Erythroblast (primary cell): Measurements from ENCODE around the gene UNCX.
A peak's percentile ranks its signal among the peaks of the same experiment; 100 is the strongest.
"Not testable (repeated sequence)": the region's sequence is repeated elsewhere in the genome, so short reads cannot be mapped to it uniquely, and the experiment has no call there.

ENCODE experiments used
- DNase-seq, 2 experiments: peaks; one replicate each; lab custom pipeline; 2025; lab: John Stamatoyannopoulos, UW
- GATA1 ChIP-seq: IDR thresholded peaks from 2 replicates; pipeline ENCODE4 v1.6.1; 2011; ENCODE audit warnings: low read depth, mild to moderate bottlenecking, control low read depth, low read length, moderate library complexity
- POLR2A ChIP-seq: IDR thresholded peaks from 2 replicates; pipeline ENCODE4 v1.6.1; 2011; ENCODE audit warnings: mild to moderate bottlenecking, low read length

UNCX gene

DNA sequence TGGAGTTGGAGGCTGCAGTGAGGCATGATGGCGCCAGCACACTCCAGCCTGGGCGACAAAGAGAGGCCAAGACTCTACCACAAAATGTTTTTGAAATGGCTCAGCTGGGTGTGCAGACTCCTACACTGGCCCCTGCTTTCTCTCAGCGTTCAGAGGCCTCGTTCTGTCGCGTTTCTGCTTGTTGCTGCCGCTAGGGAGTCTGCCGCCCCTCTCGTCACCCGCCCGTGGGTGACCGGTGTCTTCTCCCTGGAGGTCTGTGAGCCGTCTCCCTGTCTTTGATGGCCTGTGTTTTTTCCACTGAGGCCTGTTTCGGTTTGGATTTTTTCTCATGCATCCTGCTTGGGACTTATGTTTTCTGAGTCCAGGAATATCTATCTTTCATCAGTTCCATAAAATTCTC, 23.6 kb upstream of the UNCX start:
- no peak for DNase-seq
- TF ChIP-seq GATA1 = no peak
- TF ChIP-seq POLR2A = no peak

DNA sequence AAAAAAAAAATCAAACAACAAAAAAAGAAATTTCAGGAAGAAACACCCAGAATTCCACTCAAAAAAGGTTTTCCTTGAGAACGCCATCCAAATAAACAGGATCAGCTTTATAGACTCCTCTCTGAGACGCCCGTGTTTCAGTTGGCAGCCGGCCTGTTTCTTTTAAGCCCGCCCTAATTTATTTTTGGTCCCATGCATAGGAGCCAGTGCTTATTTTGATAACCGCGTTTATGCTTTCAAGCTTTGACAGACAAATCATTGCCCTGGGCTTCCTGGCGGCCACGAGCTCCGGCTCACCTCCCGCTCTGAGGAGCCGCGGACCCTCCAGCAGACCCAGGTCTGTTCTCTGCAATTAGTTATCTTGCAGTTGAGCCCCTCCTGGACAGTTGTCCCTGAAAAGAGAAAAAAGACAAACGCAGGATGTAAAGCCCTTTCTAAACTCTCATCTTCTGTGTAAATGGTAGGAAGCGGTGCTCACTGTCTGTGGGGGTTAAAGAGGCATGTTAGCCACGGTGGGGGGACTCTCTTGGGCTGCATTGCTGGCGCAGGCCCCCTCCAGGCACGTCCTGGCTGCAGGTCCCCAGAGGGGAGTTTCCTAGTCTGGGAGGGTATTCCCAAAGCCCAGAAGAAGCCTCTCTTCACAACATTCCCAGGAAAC, 22.2 kb upstream of the UNCX start:
- DNase-seq = no peak
- no peak for TF ChIP-seq POLR2A
- TF ChIP-seq GATA1 = no peak

DNA sequence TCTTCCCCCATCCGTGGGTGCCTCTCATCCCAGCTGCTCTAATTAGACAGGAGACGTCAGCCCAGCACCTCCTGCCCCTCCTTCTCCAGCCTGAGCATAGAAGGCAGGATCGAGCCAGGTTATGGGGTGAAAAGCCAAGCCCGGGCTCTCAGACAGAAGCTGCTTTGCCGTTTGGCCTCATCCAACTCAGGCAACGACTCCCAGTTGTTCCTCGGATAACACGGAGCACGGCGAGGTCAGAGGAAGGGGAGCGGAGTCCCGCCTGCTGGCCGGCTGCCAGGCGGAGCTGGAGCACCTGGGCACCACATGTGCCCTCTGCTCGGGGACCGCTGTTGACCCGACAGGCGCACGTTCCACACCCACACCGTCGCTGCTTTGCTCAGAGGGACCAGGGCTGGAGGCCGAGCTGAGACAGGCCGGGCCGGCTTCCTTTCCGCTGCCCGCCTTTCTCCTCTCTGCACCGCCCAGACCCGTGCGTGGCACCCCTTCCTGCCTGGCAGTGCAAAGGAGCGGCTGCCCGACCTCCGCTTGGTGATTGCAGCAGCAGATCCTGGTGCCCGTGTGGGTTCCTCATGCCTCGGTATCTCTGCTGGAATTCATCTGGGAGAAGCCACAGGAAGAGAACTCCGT, 21.6 kb upstream of the UNCX start:
- no peak for DNase-seq
- TF ChIP-seq POLR2A (no peak), GATA1 (no peak)

DNA sequence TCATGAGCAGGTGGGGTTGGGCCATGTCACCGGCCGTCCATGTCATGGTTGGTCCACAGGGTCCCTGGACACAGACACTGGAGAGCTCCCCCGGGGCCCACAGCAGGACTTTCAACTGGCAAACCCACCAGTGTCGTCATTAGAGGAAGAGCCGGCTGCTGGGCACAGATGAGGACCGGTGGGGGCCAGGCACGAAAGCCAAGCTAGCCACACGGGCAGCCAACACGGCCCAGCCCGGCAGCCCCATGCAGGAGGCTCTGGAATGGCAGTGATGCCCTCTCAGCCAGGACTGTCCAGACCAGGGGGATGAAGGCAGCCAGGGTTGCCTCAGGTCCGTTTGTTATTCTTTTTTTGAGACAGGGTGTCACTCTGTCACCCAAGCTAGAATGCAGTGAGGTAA, 21.1 kb upstream of the UNCX start:
- TF ChIP-seq POLR2A (no peak), GATA1 (no peak)
- no peak for DNase-seq

DNA sequence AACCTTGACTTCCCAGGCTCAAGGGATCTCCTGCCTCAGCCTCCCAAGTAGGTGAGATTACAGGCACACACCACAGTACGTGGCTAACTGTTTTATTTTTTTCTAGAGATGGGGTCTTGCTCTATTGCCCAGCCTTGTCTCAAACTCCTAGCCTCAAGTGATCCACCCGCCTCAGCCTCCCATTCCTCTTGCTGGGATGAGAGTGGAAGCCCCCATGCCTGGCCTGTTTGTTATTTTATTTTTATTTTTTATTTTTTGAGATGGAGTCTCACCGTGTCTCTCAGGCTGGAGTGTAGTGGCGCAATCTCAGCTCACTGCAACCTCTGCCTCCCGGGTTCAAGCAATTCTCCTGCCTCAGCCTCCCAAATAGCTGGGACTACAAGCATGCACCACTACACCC, 20.6 kb upstream of the UNCX start:
- not testable (repeated sequence) for DNase-seq

DNA sequence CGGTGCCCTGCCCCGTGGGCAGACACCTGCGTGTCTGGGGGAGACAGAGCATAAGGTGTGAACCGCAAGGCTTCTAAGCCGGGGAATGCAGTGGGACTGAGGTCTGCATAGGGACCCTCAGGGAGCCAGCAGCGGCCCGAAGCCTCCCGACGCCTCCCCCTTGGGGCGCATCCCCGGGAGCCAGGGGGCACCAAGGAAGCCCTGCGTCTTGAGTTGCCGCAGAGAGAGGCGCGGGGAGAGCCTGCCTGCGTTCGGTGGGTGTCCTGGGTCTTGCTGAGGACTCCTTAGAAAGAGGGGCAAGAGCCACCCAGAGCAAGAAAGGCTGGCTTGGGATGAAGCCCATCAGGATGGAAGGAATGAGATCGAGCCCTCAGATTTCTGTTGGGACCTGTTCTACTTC, 18.2 kb upstream of the UNCX start:
- no peak for DNase-seq

DNA sequence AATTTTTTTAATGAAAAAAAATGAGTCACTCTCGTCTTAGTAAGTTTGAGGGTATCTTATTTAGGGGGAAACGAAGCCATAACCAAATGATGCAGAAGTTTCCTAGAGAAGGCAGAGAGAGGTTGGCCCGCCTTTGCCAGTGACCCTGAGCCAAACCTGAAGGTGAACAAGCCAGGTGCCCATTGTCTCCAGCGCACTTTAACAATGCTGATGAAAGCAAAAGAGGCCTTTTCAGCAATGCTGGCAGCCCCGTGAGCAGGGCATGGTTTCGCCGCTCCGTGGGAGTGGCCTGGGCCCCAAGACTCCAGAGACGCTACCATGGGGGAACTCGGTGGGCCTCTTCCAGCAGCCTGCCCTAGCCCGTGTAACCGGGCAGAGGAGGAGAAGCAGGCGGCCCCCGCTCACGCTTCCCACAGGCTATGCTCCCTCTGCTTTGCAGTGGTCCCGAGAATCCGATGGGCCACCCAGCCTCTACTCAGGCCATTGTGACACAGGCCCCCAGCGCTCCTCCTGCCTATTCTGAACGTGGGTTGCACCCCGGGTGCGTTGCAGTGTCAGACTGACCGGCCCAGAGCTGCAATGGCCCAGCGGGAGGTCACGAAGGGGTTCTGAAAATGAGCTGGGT, 14.0 kb upstream of the UNCX start:
- TF ChIP-seq POLR2A (no peak), GATA1 (no peak)
- DNase-seq = no peak

More for the DNA sequence above, 18.2 kb upstream of the UNCX start:
- no peak for TF ChIP-seq GATA1
- no peak for TF ChIP-seq POLR2A

DNA sequence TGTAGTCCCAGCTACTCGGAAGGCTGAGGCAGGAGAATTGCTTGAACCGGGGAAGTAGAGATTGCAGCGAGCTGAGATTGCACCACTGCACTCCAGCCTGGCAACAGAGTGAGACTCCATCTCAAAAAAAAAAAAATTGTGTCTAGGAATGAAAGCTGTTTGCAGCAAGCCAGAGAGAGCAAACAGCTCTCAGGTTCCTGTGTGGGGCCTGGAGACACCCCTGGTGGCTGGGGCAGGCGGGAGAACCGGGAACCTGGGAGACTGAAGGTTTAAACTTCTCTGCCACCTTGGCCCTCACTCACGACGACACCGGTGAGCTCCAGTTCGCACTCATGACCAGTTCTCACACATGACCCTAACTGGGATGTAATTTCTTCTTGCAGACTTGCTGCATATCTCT, 13.2 kb upstream of the UNCX start:
- TF ChIP-seq GATA1 (no peak), POLR2A (no peak)
- DNase-seq = no peak

DNA sequence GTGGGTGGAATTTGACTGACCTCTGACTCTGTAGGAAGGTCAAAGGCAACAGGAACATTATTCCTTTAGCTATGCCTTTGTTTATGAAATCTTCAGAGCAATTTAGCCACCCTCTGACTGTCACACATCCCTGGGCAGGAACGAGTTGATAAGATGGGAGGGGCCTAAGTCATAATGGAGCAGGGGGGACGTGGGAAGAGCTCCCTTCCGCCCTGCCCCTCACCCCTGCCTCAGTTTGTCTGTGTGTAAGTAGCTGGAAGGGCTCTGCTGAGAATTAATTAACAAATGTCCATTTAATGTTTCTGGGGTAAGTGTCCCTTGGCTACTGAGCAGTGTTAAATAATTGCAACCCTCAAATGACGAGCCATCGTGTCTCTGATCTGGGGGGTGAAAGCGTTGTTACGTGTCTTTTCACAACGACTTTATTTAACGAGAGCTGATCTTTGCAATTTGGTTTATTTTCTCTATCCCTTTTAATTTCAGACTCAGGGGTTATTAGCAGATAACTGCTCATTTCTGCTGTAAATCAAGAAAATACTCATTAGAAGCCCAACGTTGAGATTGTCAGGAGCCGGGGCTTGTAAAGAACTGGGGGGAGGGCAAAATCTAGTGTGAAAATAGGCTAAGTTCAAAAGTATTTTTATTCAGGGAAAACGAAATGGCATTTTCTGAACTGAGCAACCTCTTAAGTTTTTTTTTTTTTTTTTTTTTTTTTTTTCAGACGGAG, 12.5 kb upstream of the UNCX start:
- TF ChIP-seq GATA1 (no peak), POLR2A (no peak)
- DNase-seq = no peak

DNA sequence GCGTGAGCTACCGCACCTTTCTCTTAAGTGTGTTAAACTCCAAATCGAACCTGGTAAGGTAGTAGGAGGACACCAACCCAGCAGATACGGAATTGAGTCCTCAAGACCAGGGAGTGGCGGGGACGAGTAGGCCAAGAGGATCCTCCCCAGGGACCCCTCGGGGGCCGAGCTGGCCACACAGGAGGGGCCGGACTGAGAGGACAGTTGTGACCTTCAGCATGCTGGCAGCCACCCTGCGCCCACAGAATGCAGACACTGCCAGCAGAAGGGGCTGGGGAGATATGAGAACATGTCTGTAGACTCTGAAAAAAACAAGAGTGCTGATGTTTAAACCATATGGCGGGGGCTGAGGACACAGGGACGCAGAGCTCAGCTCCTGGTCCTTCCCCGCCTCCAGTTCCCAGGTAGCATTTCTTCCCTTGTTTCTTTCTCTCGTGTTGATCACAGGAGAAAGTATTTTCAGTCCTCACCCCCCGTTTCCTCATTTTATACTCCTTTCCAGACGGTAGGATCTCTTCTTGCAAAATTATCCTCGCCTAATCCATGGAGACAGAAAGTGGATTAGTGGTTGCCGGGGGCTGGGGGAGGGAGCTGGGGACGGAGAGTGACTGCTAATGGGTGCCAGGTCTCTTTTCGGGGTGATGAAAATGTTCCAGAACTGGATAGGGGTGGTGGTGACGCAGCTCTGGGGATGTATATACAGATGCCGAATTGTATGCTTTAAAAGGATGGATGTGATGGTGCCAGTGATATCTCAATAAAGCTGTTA, 11.5 kb upstream of the UNCX start:
- DNase-seq = no peak
- TF ChIP-seq GATA1 (no peak), POLR2A (no peak)

DNA sequence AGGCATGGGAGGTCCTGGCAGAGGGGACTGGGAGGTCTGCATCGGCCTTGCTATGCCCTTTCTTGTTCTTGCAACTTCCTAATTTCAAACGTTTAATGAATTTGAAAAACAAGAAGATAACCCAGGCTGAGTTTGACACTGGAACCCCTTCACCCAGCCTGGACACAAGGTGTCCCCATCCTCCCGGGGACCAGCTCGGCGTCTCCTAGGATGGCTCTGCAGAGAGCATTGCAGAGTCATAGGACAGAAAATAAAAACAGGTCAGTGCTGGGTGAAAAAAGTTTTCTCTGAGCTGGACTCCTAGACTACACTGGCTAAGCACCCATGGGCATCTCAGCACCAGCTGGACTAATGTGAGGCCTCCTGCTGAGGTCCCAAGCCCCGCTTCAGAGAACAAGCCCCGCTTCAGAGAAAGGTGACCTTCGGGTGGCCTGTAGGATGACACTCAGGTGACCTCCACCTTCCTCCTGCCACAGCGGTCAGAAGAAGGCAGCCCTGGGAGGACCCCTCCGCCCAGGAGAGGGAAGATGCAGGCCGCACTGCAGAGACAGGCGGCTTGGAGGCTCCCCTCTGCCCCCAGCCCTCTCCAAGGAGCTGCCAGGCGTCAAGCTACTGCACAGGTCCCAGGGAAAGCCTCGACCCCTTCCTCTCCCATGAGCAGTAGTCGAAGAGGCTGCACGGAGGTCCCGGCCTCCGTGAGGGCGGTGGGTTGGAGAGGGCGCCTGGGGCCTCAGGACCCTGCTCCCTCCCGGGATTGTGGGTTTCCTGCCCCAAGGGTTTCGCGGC, 9.3 kb upstream of the UNCX start:
- DNase-seq = peak; percentile 20 to 29

DNA sequence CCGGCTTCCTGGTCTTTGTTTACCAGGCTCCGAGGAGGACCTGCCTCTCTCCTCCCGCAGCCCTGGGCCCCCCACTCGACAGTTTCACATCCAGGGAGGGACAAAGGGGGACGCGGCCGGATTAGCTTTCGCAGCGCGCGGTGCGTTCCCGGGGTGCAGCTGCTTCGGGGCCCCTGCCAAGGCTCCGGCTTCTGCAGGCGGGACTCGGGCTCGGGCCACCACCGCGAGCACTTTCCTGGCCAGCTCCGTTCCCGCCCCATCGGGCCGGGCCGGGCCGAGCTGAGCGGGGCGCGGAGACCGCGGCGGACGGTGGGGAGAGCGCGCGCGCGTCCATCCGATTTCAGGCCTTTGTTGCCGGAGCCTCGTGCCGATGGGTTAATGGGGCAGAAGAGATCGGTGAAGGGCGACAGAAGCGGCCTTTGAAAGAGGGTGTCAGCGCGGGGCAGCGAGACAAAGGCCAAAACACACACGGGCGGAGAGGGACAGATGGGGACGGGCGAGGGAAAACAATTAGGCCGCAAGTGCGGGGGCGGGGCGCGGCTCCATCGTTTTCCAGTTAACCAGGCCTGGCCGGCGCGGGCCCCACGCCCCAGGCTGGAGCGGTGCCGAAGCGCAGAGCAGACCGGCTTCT, 8.5 kb upstream of the UNCX start:
- no peak for TF ChIP-seq POLR2A
- no peak for DNase-seq

More for the DNA sequence above, 9.3 kb upstream of the UNCX start:
- no peak for TF ChIP-seq GATA1
- no peak for TF ChIP-seq POLR2A

DNA sequence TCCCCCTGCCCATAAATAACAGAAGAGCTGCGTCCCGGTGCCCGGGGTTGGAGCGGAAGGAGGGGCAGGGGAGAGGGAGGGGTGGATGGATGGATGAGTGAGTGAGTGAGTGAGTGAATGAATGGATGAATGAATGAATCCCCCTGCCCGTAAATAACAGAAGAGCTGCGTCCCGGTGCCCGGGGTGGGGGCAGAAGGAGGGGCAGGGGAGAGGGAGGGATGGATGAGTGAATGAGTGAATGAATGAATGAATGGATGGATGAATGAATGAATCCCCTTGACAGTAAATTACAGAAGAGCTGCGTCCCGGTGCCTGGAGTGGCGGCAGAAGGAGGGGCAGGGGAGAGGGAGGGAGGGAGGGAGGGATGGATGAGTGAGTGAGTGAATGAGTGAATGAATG, 7.6 kb upstream of the UNCX start:
- DNase-seq = no peak
- TF ChIP-seq POLR2A (no peak), GATA1 (no peak)
